Daoy (cell line): ENCODE measurements around the gene TBC1D14. TPM values are rescaled to one million over a fixed set of nuclear protein-coding genes. Genes with fewer than 3 reads are reported as not detected.
A peak's percentile ranks its signal among the peaks of the same experiment; 100 is the strongest.
"Not testable (repeated sequence)": the region's sequence is repeated elsewhere in the genome, so short reads cannot be mapped to it uniquely, and the experiment has no call there.

Source experiments
- DNase-seq: peaks from one replicate; pipeline ENCODE4 v3.0.0-alpha.2; 2015; ENCODE audit warnings: low read depth
- total RNA-seq: library from RNA; depleted of rRNA; stranded (reverse); fragments of >200 nt; shearing (Covaris generic); gene quantifications from 2 replicates; pipeline ENCODE4 v1.2.3, GENCODE V29; 2014

Gene TBC1D14
- total RNA-seq, 1 experiment from 2014 or later, result 37.0 TPM

DNA sequence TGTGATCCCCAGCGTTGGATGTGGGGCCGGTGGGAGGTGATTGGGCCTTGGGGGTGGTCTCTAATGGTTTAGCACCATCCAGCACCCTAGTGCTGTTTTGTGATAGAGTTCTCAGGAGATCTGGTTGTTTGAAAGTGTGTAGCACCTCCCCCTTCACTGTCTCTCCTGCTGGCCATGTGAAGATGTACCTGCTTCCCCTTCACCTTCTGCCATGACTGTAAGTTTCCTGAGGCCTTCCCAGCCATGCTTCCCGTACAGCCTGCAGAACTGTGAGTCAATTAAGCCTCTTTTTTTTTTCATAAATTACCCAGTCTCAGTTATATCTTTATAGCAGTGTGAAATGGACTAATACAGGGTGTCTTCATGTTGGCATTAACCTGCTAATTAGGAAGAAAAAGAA, 19.3 kb upstream of the TBC1D14 start:
- DNase-seq, result no peak

DNA sequence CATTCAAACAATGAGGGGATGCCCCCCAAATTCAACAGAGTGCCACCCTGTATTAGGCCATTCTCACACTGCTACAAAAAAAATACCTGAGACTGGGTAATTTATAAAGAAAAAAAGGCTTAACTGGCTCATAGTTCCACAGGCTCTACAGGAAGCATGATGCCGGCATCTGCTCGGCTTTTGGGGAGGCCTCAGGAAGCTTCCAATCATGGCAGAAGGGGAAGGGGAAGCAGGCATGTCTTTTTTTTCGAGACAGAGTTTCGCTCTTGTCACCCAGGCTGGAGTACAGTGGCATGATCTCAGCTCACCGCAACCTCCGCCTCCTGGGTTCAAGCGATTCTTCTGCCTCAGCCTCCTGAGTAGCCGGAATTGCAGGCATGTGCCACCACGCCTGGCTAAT, 18.7 kb upstream of the TBC1D14 start:
- DNase-seq, result not testable (repeated sequence)

DNA sequence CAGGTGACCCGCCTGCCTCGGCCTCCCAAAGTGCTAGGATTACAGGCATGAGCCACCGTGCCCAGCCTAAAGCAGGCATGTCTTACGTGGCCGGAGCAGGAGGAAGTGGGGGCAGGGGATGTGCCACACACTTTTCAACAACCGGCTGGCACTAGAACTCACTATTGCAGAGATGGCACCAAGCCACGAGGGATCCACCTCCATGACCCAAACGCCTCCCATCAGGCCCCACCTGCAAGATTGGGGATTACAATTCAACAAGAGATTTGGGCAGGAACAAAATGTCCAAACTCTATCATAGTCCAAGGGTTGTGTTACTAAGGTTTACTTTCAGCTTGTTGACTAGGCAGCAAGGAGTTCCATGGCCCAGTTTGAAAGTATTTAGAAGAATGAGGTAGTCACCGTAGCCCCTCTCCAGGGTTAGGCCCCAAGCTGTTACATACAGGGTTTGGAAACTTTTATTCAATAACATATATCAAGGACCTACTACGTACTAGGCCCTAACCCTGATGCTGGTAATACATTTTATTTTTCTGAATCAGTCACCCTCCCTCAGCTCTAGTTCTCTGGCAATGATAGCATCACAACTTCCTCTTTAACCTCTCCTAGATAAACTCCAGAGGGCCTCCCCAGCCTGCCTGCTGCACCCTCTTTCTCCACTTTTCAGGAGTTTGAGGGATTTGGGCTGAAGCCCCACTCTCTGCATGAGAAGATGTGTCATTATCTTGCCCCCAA, 18.0 kb upstream of the TBC1D14 start:
- no peak for DNase-seq

DNA sequence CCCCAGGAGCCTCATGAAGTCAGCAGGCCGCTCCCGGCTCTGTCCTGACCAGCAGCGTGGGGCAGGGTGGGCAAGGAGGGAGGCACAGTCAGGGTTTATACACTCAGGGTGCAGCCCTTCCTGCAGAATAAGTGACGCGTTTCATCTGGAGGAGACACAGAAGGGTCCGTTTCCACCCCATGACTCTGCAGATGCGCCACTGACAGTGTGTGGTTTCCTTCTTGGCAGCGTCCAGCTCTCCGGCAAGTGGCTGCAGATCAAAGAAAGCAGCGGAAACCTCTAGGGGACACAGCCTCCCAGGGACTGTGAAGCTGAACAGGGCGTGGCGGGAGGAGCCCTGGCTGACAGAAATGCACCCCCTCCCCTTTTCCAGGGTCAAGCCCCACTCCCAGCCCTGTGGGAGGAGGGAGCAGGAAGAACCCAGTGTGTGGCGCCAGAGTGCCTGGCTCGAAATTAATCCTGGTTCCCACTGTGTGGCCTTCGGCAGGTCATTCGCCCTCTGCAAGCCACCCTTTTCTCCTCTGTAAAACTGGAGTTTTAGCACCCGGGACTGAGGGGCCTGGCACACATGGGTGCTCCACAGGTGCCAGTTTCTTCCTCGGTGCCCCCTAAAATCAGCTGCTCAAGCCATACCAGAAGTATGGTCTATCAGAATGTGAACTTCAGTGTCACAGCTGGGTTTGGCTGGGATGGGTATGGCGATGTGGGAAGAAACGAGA, 17.3 kb upstream of the TBC1D14 start:
- peak; percentile 53 for DNase-seq

DNA sequence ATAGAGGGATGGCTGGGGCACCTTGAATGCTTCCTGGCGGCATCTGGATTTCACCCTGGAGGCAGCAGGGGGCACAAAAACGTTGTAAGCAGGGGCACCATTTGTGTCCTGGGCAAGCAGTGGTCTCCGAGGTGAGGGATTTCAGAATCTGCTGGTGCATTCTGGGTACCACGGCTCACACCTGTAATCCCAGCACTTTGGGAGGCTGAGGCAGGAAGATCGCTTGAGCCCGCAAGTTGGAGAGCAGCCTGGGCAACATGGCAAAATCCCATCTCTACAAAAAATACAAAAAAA, 16.8 kb upstream of the TBC1D14 start:
- no peak for DNase-seq

DNA sequence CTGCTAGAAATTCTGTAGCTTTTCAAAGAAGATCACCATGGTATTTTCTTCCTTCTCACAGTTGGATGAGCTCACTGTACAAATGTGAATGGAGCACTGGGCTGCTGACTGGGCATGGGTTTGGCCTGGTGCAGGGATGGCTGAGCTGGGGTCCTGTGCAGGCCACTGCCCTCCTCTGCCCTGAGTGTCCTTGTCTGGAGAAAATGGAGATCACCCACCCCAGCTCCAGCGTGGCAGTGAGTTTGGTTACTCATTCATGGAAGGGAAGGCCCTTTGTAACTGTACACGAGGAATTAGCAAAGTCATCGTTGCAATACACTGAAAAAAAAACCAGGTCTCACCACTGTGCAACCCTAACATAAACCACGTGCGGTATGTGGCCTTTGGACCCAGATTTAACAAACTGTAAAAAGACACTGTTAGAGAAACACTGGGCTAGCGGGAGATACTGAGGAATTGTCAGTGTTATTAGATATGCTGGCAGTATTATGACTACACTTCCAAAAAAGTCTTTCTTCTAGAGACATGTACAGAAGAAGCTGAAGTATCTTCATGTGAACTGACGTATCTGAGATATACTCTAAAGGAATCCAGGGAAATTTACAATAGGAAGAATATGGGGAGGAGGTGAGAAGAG, 16.1 kb upstream of the TBC1D14 start:
- DNase-seq, result no peak

DNA sequence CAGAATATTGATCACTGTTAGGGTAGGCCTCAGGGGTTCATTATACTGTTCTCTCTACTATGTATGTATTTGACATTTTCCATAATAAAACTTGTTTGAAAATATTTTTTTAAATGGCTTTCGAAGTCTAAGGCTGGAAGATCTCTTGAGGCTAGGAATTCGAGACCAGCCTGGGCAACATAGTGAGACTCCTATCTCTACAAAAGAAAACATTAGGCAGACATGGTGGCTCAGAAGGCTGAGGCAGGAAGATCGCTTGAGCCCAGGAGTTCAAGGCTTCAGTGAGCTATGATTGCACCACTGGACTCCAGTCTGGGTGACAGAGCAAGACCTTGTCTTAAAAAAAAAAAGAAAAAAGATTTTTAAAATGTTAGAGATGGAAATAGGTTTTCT, 15.5 kb upstream of the TBC1D14 start:
- DNase-seq, result no peak

DNA sequence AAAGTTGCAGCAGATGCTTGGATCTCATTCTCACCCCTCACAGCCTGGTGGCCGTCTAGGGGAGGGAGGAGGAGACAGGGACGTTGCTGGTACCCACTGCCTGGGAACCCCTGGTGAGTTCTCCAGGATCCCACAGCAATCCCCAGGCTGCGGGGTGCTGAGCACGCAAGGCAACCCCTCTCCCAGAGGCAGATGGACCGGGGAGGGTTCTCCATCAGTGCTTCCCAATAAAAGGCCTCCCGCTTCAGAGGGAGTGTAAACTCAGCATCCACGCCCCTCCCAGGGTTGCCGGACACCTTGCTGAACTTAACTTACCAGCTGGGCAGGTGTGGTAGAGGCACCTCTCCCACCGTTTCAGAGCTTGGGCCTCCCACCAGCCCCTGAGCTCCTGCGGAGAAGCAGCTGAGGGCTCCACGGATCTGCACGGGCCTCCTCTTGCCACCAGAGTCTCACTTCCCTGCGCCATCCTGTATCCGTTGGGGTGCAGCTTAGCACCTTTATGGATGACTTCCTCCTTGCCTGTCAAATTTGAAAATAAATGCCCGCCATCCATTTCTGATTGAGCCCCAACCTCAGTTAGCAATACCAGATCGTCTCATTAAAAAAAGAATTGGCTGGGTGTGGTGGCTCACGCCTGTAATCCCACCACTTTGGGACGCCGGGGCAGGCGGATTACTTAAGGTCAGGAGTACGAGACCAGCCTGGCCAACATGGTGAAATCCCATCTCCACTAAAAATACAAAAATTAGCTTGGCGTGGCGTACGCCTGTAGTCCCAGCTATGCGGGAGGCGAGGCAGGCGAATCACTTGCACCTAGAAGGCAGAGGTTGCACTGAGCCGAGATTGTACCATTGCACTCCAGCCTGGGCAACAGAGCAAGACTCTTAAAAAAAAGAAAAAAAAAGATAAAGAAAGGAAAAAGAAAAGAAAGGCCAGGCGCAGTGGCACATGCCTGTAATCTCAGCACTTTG, 14.8 kb upstream of the TBC1D14 start:
- no peak for DNase-seq

DNA sequence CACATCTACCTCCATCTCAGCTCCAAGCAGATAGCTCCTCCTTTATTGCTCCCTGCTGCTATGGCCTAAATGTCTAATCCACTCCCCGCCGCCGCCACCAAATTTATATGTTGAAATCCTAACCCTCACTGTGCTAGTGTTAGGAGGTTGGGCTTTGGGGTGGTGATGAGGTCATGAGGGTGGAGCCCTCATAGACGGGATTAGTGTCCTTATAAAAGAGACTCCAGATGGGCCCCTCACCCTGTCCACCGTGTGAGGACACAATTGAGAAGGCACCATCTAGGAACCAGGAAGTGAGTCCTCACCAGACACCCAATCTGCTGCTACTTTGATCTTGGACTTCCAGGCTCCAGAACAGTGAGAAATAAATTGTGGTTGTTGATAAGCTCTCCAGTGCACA, 13.6 kb upstream of the TBC1D14 start:
- no peak for DNase-seq

DNA sequence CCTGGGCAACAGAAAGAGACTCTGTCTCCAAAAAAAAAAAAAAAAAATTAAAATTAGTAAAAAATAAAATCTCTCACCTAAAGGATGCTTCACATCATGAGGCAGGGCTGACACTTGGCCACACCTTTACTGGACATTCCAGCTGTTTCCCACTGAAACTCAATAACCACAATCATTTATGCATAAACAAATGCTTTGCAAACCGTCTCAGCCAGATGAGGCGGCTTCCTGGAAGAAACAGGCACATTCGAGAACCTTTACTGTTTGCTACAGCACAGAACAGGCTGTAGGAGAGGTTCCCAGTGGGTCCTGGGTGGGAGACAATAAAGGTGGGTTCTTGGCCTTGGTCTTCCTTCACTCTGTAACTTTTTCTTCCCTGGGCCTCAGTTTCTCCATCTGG, 10.9 kb upstream of the TBC1D14 start:
- DNase-seq, result no peak

DNA sequence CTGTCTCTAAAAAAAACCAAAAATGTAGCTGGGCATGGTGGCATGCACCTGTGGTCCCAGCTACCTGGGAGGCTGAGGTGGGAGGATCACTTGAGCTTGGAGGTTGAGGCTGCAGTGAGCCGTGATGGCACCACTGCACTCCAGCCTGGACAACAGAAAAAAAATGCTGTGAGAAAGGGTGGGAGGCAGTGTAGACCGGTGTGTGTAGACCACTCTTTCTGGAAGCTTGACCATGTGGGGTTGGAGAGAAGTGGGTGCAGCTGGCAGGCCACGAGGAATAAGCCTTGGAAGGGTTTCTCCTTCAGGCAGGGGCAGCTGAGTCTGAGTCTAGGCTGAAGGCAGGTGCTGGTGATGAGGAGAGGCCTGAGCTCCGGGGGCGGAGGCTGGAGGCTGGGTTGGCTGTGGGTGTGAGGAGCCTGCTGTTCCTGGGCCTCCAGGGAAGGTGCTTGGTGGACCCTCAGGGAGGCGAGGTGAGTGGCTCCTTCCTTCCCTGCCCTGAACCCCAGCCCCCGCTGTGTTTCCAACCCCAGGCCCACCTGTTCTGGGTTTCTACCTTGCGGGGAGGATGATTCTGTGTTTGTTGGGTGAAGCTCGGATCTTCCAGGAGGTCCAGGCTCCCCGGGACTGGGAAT, 9.3 kb upstream of the TBC1D14 start:
- no peak for DNase-seq

DNA sequence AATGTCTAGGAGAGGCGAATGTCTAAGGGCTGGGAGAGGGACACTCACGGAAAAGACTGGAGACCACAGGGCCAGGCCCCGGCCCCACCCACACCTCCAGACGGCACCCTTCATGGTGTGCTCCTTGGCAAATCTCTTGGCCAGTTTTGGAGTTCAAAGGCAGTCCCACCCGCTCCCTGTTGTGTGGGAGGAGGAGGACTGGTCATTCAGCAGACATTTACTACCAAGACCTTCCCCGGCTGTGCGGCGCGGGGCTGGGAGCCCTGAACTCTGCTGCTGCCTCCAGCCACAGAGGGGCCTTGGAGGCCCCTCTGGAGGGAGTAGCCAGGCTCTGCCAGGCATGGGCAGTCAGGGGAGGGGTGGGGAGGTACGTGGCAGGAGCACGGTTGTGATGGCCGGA, 8.7 kb upstream of the TBC1D14 start:
- no peak for DNase-seq

DNA sequence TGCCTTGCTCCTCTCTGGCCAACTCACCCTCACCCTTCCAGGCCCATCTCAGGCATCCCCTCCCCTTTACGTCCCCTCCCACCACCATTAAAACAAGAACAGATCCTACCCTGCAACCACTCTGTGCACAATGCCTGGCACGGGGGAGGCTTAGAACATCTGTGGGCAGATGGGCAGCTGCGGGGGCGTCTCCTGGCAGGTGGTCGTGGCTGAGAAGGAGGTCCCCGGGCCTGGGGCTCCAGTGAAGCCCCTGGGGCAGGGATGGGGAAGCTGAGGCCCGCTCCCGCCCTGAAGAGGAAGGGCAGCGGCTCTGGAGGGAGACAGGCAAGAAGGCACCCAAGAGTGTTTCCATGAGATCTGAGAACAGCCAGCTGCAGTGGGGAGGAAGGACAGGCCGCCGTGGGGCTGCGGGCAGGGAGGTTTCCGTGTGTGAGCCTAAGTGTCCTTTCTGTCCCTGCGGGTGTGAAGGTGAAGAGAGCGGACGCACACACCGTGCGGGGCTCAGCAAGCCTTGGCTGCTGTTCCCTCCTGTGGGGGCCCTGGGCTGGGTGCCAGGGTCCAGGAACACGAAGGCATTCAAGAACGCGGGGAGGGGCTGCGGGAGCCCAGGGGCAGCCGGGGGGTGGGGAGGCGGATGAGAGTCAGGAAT, 7.8 kb upstream of the TBC1D14 start:
- no peak for DNase-seq

DNA sequence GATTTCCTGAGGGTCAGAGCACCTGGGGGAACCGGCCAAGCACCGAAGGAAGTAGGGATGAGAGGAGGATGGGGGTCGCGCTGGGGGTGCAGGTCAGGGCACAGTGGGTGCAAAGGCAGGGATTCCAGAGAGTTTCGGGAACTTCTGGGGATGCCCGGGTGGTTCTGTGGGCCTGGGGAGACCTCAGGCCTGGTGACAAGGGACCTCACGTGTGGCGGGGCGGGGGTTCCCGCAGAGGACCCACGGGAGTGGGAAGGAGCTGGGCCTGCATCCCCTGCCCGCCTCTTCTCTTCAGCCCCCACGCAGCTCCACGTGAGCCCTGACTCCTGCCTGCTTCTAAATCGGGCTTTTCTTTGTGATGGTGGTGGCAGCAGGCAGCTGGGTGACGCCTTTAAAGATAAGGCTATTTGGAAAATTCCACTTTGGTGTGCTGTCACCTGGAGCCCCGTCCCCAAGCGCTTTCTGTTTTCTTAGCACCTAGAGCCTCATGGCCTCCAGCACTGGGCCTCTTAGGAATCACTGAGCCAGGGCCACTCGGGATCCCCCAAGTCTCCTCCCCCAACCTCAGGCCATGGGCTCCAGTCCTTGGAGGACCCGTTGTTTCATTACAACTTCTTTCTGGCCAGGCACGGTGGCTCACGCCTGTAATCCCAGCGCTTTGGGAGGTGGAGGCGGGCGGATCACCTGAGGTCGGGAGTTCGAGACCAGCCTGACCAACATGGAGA, 7.1 kb upstream of the TBC1D14 start:
- DNase-seq, result no peak

DNA sequence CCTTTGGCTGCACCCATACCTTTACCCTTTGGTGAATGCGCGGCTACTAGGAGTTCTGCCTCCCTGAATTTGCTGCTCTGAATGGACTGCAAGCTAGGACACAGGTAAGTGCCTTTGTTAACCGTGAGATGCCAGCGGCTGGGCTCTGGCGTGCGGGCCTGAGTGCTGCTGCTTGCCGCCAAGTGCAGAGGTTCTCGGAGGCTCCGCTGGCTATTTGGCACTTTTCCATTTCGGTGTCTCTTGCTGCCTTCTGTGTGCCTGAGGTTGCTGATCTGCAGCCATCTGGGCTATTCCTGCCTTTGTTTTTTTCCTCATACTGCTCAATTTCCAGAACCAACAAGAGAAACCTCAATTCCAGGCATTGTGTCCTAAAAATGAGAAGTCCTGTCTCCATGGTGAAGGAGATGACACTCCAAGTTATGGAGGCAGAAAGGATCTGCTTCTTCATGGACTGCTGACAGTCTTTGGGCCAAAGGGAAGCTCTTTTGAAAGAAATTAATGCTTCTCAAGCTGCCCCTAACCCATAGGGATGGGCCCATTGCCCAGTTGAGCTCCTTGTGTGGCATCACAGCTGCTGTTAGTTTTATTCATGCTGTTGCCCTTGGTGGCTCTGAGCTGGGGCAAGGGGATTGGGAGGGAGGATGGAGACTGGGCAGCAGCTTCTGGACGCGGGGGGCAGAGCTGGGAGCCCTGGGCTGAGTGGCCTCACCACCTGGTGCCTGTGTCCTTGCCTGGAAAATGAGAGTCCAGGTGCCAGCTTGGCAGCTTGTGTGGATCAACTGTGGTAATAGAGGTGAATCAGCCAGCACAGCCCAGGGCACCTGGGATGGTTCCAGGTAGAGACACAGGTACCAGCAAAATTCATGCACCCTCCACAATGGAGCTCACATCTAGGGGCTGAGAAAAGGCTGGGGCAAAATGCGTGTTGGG, 3.8 kb upstream of the TBC1D14 start:
- no peak for DNase-seq

DNA sequence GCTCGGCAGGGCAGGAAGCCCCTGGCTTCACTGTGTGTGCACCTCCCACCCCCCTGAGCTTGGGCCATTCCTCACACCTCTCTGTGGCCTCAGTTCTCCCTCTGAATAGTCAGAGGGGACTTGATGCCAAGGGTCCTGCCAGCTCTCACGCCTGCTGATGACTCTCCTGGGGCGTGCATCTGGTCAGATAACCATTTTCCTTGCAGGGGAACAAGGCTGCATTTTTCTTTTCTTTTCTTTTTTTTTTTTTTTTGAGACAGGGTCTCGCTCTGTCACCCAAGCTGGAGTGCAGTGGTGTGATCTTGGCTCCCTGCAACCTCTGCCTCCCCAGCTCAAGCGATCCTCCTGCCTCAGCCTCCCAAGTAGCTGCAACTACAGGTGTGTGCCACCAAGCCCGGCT, 3.1 kb upstream of the TBC1D14 start:
- DNase-seq, result not testable (repeated sequence)

DNA sequence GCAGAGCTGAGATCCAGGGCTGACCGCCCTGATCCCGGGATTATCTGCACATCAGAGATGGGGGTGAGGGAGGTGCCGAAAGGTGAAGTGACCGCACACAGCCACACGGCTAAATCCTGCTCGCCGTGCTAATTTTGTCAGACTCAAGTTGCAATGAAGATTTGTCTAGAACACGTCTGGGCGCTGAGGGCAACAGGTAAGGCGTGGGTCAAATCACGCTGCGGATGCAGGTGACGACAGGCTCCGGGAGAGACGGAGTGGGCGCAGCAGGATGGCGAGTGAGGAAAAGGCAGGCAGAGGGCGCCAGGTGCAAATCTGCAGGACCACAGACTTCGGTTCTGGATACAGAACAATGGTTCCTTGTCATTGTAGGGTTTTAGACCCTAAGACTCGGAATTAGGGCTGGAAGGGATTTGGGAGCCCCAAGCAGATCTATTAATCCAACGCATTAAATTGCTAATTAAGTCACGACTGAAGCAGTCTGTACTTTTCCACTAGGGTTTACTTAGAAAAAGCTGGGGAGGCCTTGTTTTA, 1.9 kb upstream of the TBC1D14 start:
- DNase-seq, result peak; percentile 41

DNA sequence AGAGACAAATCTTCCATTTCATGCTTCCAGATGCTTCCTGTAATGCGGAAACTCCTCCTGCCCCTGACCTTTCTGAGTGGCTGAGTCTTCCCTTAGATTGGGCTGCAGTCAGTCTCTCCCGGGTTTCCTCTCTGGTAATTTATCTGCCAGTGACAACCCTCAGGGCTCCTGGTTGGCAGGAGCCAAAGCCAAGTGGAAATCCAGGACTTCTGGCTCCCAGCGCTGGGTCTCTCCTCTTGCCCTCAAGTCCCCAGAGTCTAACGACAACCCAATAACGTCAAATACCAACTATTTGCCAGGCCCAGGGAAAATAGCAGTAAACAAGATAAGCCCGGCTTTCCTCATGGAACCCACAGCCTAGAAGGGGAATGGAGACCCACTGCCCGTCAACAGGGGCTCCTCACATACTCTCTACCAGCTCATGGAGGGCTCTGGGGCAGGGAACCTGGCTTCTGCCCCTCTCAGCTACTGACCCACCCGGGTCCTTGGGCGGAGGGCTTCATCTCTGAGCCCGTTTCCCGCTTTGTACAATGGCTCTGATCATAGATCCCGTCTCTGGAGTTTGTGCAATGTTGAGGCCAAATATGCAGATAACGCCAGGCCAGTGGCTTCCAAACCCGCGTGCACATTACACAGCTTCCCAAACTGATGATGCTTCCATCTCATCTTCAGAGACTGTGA, 1.1 kb upstream of the TBC1D14 start:
- DNase-seq, result no peak
